HepG2 (cell line): ENCODE results near the gene CCDC136. TPM values are rescaled to one million over a fixed set of nuclear protein-coding genes. Genes with fewer than 3 reads are reported as not detected.

Source experiments
- ATAC-seq: fragments of 200-7000 bp; cut with Tn5 transposase; 3 replicates; pipeline ENCODE4 v1.9.1; 2020; ENCODE audit warnings: mild to moderate bottlenecking, moderate library complexity
- BruUV-seq: library from RNA; stranded (reverse); fragments of 400-500 nt; replicated peaks from 2 replicates; lab custom pipeline; 2021; lab: Mats Ljungman, UMichigan
- CTCF ChIA-PET: fragments of 300-600 bp; formaldehyde crosslinking; extraction: SDS; loops from one replicate; lab custom pipeline; 2021; ENCODE audit warnings: low total read pairs, inconsistent platforms, low intra/inter-chr PET ratio; lab: Yijun Ruan, JAX
- POLR2A ChIA-PET: fragments of 350-600 bp; sonication (Branson Sonifier 250); formaldehyde crosslinking; loops from one replicate; lab custom pipeline; 2020; ENCODE audit warnings: antibody characterized with exemption, inconsistent platforms; lab: Yijun Ruan, JAX
- DNase-seq: peaks from one replicate; pipeline ENCODE4 v3.0.0-alpha.2; 2015; ENCODE audit warnings: low spot score
- FAIRE-seq: peaks from 3 replicates; lab custom pipeline; 2011; peaks lifted over from hg19 to GRCh38; lab: Jason Lieb, UNC
- H2AFZ ChIP-seq: one replicate; pipeline ENCODE4 v1.6.1; 2011; ENCODE audit warnings: low read length, inconsistent platforms
- H3K27ac ChIP-seq: fragments of 300-600 bp; 3 replicates; pipeline ENCODE4 v1.8.0; 2011; ENCODE audit warnings: mixed run types, mild to moderate bottlenecking, mixed read lengths, low read length, inconsistent platforms; ENCODE audit not compliant: insufficient read depth; ENCODE audit errors: extremely low read length
- H3K27me3 ChIP-seq, 2 experiments: fragments of 200-600 bp in 1 of 2; 2 replicates in 1 of 2; 3 replicates in 1 of 2; pipeline versions ENCODE4 v1.6.0 to v1.8.0; 2011; ENCODE audit warnings: low read length in 2 of 2, mild to moderate bottlenecking in 2 of 2, moderate library complexity in 2 of 2, inconsistent platforms in 1 of 2; ENCODE audit not compliant: insufficient read depth in 2 of 2, control insufficient read depth in 1 of 2
- H3K36me3 ChIP-seq, 2 experiments: fragments of 200-600 bp in 1 of 2; replicated peaks in 1 of 2; 2 replicates in 1 of 2; 3 replicates in 1 of 2; pipeline versions ENCODE4 v1.5.1 to v1.8.0; 2011; ENCODE audit warnings: low read length in 2 of 2, inconsistent platforms in 1 of 2; ENCODE audit not compliant: insufficient read depth in 2 of 2, control insufficient read depth in 1 of 2
- H3K4me1 ChIP-seq: 2 replicates; pipeline ENCODE4 v1.5.1; 2012; ENCODE audit warnings: low read length, inconsistent platforms; ENCODE audit not compliant: insufficient read depth
- H3K4me2 ChIP-seq: 2 replicates; pipeline ENCODE4 v1.6.0; 2011; ENCODE audit warnings: low read depth, low read length, inconsistent platforms
- H3K4me3 ChIP-seq, 3 experiments: fragments of 200-600 bp in 1 of 3; sonication (generic), shearing (Covaris generic) in 1 of 3; replicated peaks in 1 of 3; 2 replicates each; pipeline ENCODE4 v1.5.1; 2011 to 2016; ENCODE audit warnings: low read length in 3 of 3, inconsistent platforms in 2 of 3, low read depth in 2 of 3, mild to moderate bottlenecking in 2 of 3, control low read depth in 1 of 3, mixed read lengths in 1 of 3; ENCODE audit not compliant: insufficient read depth in 1 of 3
- H3K79me2 ChIP-seq: one replicate; pipeline ENCODE4 v1.6.1; 2011; ENCODE audit warnings: low read length, inconsistent platforms; ENCODE audit not compliant: insufficient read depth
- H3K9ac ChIP-seq: 2 replicates; pipeline ENCODE4 v1.6.0; 2011; ENCODE audit warnings: mild to moderate bottlenecking, low read depth, low read length, inconsistent platforms; ENCODE audit not compliant: insufficient read depth
- H3K9me3 ChIP-seq: 2 replicates; pipeline ENCODE4 v1.5.1; 2012; ENCODE audit warnings: mild to moderate bottlenecking, low read length
- H4K20me1 ChIP-seq: 2 replicates; pipeline ENCODE4 v1.6.0; 2011; ENCODE audit warnings: inconsistent platforms, mild to moderate bottlenecking, low read length, moderate library complexity; ENCODE audit not compliant: insufficient read depth
- ATRX ChIP-seq: sonication (generic); formaldehyde crosslinking; IDR thresholded peaks from 2 replicates; pipeline ENCODE4 v1.4.0; 2020; ENCODE audit warnings: missing genetic modification reagents, borderline replicate concordance
- BHLHE40 ChIP-seq: IDR thresholded peaks from 2 replicates; pipeline ENCODE4 v1.6.1; 2011; ENCODE audit warnings: low read length, improper control_type of control experiment
- CC2D1A ChIP-seq: sonication (generic); formaldehyde crosslinking; IDR thresholded peaks from 2 replicates; pipeline ENCODE4 v1.8.1; 2023; ENCODE audit warnings: mild to moderate bottlenecking, missing genetic modification reagents
- CERS6 ChIP-seq: sonication (generic); formaldehyde crosslinking; IDR thresholded peaks from 2 replicates; pipeline ENCODE4 v1.5.0; 2020; ENCODE audit warnings: missing genetic modification reagents
- DR1 ChIP-seq: sonication (generic); formaldehyde crosslinking; IDR thresholded peaks from 2 replicates; pipeline ENCODE4 v1.8.0; 2021; ENCODE audit warnings: mild to moderate bottlenecking, missing genetic modification reagents, inconsistent platforms
- HNRNPL ChIP-seq: fragments of 200-400 bp; formaldehyde crosslinking; IDR thresholded peaks from 2 replicates; pipeline ENCODE4 v1.6.1; 2017; ENCODE audit warnings: mild to moderate bottlenecking, low read depth, low read length
- NFIC ChIP-seq: IDR thresholded peaks from 2 replicates; pipeline ENCODE4 v1.6.1; 2012; ENCODE audit warnings: mild to moderate bottlenecking, low read length, inconsistent platforms
- PAXIP1 ChIP-seq: sonication (generic); formaldehyde crosslinking; conservative IDR thresholded peaks from 2 replicates; pipeline ENCODE4 v1.4.0; 2020; ENCODE audit warnings: mild to moderate bottlenecking, missing genetic modification reagents, moderate library complexity
- RELA ChIP-seq: sonication (generic); formaldehyde crosslinking; IDR thresholded peaks from 2 replicates; pipeline ENCODE4 v1.4.0; 2020; ENCODE audit warnings: missing genetic modification reagents
- SALL1 ChIP-seq: sonication (generic); formaldehyde crosslinking; IDR thresholded peaks from 2 replicates; pipeline ENCODE4 v1.8.0; 2022; ENCODE audit warnings: mild to moderate bottlenecking, missing genetic modification reagents
- SMARCC2 ChIP-seq: fragments of 450-650 bp; IDR thresholded peaks from 2 replicates; pipeline ENCODE4 v1.6.1; 2017; ENCODE audit warnings: antibody characterized with exemption, mild to moderate bottlenecking
- SNAPC5 ChIP-seq: sonication (generic); formaldehyde crosslinking; IDR thresholded peaks from 2 replicates; pipeline ENCODE4 v1.8.1; 2023; ENCODE audit warnings: mild to moderate bottlenecking, missing genetic modification reagents, borderline replicate concordance
- SOX13 ChIP-seq, 3 experiments: fragments of 450-650 bp in 1 of 3; sonication (generic) in 1 of 3; formaldehyde crosslinking in 1 of 3; IDR thresholded peaks in 2 of 3; conservative IDR thresholded peaks in 1 of 3; 2 replicates each; pipeline versions ENCODE4 v1.5.0 to v1.6.1; 2016 to 2020; ENCODE audit warnings: antibody characterized with exemption in 1 of 3, mild to moderate bottlenecking in 1 of 3, missing compliant biosample characterization in 1 of 3, missing genetic modification reagents in 1 of 3, moderate library complexity in 1 of 3
- TBX2 ChIP-seq: sonication (generic); formaldehyde crosslinking; IDR thresholded peaks from 2 replicates; pipeline ENCODE4 v1.5.0; 2020; ENCODE audit warnings: missing genetic modification reagents, mild to moderate bottlenecking, borderline replicate concordance
- THRA ChIP-seq: sonication (generic); formaldehyde crosslinking; IDR thresholded peaks from 2 replicates; pipeline ENCODE4 v1.4.0; 2020; ENCODE audit warnings: missing genetic modification reagents, borderline replicate concordance
- ZBTB26 ChIP-seq: IDR thresholded peaks from 2 replicates; pipeline ENCODE4 v1.6.1; 2016; ENCODE audit warnings: missing compliant biosample characterization, missing genetic modification reagents, borderline replicate concordance
- WGBS: methylation state at CpG from one replicate; pipeline ENCODE4 v1.1.6; 2017; ENCODE audit warnings: low lambda C conversion rate; 5-methylcytosine and 5-hydroxymethylcytosine counted together
- in situ Hi-C: cut with HindIII; loops from 2 replicates; pipeline ENCODE4 v1.10.0; 2017; ENCODE audit warnings: low pct_unique_long_range_greater_than_20kb; ENCODE audit not compliant: extremely low pct_ligation_motif_present
- intact Hi-C: fragments of 100-400 bp; cut with micrococcal nuclease; formaldehyde crosslinking; loops from one replicate; pipeline ENCODE4 v1.10.0; 2022; ENCODE audit not compliant: unreplicated experiment
- polyA plus RNA-seq, 8 experiments: library from polyadenylated mRNA; depleted of rRNA in 3 of 8; stranded (reverse) in 7 of 8; unstranded in 1 of 8; fragments of >200 nt; fragmentation: Illumina TruSeq in 4 of 8; extraction: Trizol in 4 of 8; gene quantifications; 2 replicates each; pipeline versions ENCODE4 v1.2.1 to v1.2.3, GENCODE V29; 2011 to 2016; ENCODE audit warnings: low read depth in 4 of 8, missing spikeins in 1 of 8, mixed read lengths in 1 of 8; ENCODE audit not compliant: insufficient read depth in 1 of 8
- total RNA-seq, 5 experiments: library from RNA; depleted of rRNA; stranded (reverse); fragments of >200 nt; fragmentation: Illumina TruSeq; extraction: Trizol; gene quantifications; 2 replicates each; pipeline ENCODE4 v1.2.3, GENCODE V29; 2016; ENCODE audit warnings: low read depth in 1 of 5

The CCDC136 gene
- total and polyA plus RNA-seq, 2 of the 13 experiments (the other 11 are each of a cell fraction or from before 2014, with no cell fraction given), result 0.04 to 0.38 TPM

DNA sequence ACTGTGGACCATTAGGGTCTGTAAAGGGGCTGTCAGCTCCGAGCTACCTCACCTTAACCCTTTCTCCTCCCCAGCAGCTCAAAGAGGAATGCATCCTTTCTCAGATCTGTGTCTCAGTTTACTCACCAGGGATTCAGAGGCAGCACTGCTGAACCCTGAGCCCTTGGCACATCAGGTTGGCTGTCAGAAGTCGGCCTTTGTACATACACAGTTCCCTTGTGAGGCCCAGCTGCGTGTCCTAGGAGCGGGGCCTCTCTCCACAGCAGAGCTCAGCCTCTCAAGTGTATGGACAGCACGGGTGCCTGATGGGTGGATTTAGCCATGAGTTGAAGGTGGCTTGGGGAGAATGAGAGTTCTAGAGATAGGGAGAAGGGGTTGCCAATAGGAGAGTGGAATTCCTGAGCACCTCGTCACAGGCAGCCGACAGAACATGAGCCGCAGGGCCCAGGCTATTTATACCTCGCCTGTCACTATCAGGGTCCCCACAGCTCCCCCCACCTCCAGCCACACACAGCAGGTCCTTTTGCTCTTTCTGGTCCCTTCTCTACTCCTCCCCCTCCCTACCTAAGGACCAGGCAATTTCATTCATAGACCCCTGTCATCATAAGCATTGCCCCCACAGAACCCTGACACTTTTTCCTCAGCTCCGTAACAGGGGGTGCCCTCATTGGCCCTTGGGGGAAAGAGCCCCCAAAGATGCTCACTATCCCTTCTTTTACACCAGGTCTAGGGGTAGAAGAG lies 36.4 kb downstream of the CCDC136 start:
- ChIA-PET POLR2A (interaction anchor here (0.6 to 2.1 kb wide), 2 partner anchors 14 to 35 kb away, joined by 3 to 7 read pairs; partner anchors contain the start of gene ATP6V1F), CTCF (no interaction called here)
- Histone ChIP-seq H3K4me3 (peak overlapping the region; percentile 17 to 53 (median 27); a peak in 4 of 6 replicates), H3K27ac (no peak overlapping the region), H3K27me3 (peaks cover 2 to 20% of the 10 kb centered on the region in 2 experiments; a peak in 4 of 5 replicates), H3K9ac (0 out of 2 replicates have a peak overlapping the region, but pooled peaks have one; percentile 12), H3K9me3 (no peaks in the 10 kb centered on the region), H3K4me1 (peaks cover 40% of the 10 kb centered on the region), H3K36me3 (no peaks in the 10 kb centered on the region), H2AFZ (no peak overlapping the region), H3K4me2 (peak overlapping the region; percentile 82), H3K79me2 (no peaks in the 10 kb centered on the region), H4K20me1 (no peaks in the 10 kb centered on the region)
- no peak for FAIRE-seq
- DNase-seq, result peak; percentile 20
- in situ Hi-C loops, result no loop called here
- intact Hi-C loops, result no loop called here
- WGBS, result 9% methylated on average over 9 of the region's 10 CpGs
- BruUV-seq, result no TSS peak
- ATAC-seq, result peak; percentile 84
- TF ChIP-seq BHLHE40 (no peak), SALL1 (CRISPR knock-in tag) (peak; percentile 47), HNRNPL (no peak), CC2D1A (CRISPR knock-in tag) (no peak), SOX13 (IDR thresholded peaks at IDR 0.05) (no peak), SOX13 (CRISPR knock-in tag; conservative IDR thresholded peaks at IDR 0.05 in 1 of 2, IDR thresholded peaks at IDR 0.05 in 1 of 2) (no peak), SMARCC2 (no peak), ATRX (CRISPR knock-in tag) (no peak), THRA (CRISPR knock-in tag) (no peak), NFIC (no peak), PAXIP1 (peak; percentile 25; the same call in 1 of the 2 replicates), SNAPC5 (CRISPR knock-in tag) (no peak), ZBTB26 (CRISPR knock-in tag) (no peak), CERS6 (CRISPR knock-in tag) (no peak), TBX2 (CRISPR knock-in tag) (0 out of 2 replicates have a peak, but pooled peaks have one; percentile 27), DR1 (no peak), RELA (CRISPR knock-in tag) (no peak)
